Upper lobe of right lung (tissue), 1 donor: Measurements from ENCODE around the gene NR1I2. TPM values are rescaled to one million over a fixed set of nuclear protein-coding genes. Genes with fewer than 3 reads are reported as not detected.

Experiments used
- total RNA-seq: library from RNA; stranded (reverse); fragmentation: NEBNext Ultra II Directional; extraction: Animal tissue kit (Norgen Biotek cat#: 25700); gene quantifications from one replicate; pipeline ENCODE4 v1.2.1, GENCODE V29; 2021
- donor health status: DM: no; HTN: yes; CAD: no; lungs with severe emphysema.

Gene NR1I2
- total RNA-seq, 1 donor from 2014 or later, result not detected

Other genes with a start within 250 kb of the NR1I2 start
- gene CD80, start 222.5 kb upstream of the NR1I2 start, total RNA-seq, result 7.9 TPM
- gene ADPRH, start 202.6 kb upstream of the NR1I2 start, total RNA-seq, result 26.5 TPM
- 37.6 TPM for gene PLA1A, start 184.2 kb upstream of the NR1I2 start, total RNA-seq
- gene POPDC2, start 121.5 kb upstream of the NR1I2 start, total RNA-seq, result 2.7 TPM
- 48.9 TPM for gene COX17, start 104.7 kb upstream of the NR1I2 start, total RNA-seq
- gene CFAP91, start 79.1 kb upstream of the NR1I2 start, total RNA-seq, result 3.7 TPM